Pancreas (tissue), 10 donors: ENCODE results near the gene AKNA. TPM values are rescaled to one million over a fixed set of nuclear protein-coding genes. Genes with fewer than 3 reads are reported as not detected.

Experiments
- ATAC-seq, 4 donors: fragments of 200-7000 bp; cut with Tn5 transposase; one replicate each; pipeline versions ENCODE4 v1.8.0 to v1.9.1; 2020; ENCODE audit warnings: mild to moderate bottlenecking in 4 of 4, moderate library complexity in 4 of 4
- DNase-seq, 6 donors: peaks; one replicate each; pipeline ENCODE4 v3.0.0-alpha.2; 2020
- FAIRE-seq: peaks from 2 replicates; lab custom pipeline; 2012; peaks lifted over from hg19 to GRCh38; lab: Jason Lieb, UNC
- H3K27ac ChIP-seq, 4 donors: fragments of 200-600 bp; sonication (generic); 1 replicate in 3 of 4; 2 replicates in 1 of 4; pipeline versions ENCODE4 v1.5.0 to v1.8.0; 2020
- H3K27me3 ChIP-seq, 4 donors: fragments of 200-600 bp; one replicate each; pipeline ENCODE4 v1.8.0; 2021
- H3K36me3 ChIP-seq, 3 donors: fragments of 200-600 bp; sonication (generic) in 1 of 3; one replicate each; pipeline versions ENCODE4 v1.5.0 to v1.8.0; 2020 to 2021
- H3K4me1 ChIP-seq, 3 donors: fragments of 200-600 bp; one replicate each; pipeline ENCODE4 v1.8.0; 2021
- H3K4me3 ChIP-seq, 4 donors: fragments of 200-600 bp; sonication (generic) in 2 of 4; one replicate each; pipeline versions ENCODE4 v1.5.0 to v1.8.0; 2020 to 2021
- H3K9me3 ChIP-seq, 4 donors: fragments of 200-600 bp; one replicate each; pipeline ENCODE4 v1.8.0; 2021
- WGBS, 2 donors: extraction: QIAGEN DNeasy Blood & Tissue Kit; methylation state at CpG; one replicate each; pipeline ENCODE4 v1.1.7; 2013; 5-methylcytosine and 5-hydroxymethylcytosine counted together
- intact Hi-C, 3 donors: fragments of 100-400 bp; cut with DNase I; formaldehyde crosslinking; loops; one replicate each; pipeline versions ENCODE4 v1.11.1 to v1.14.2; 2022
- polyA plus RNA-seq, 2 donors: library from polyadenylated mRNA; stranded (reverse); fragments of 200-250 nt; gene quantifications; one replicate each; pipeline ENCODE4 v1.2.3, GENCODE V29; 2013
- total RNA-seq, 6 donors: library from RNA; stranded (reverse); fragmentation: NEBNext Ultra II Directional in 4 of 6; extraction: Animal tissue kit (Norgen Biotek cat#: 25700) in 4 of 6; gene quantifications; one replicate each; pipeline versions ENCODE4 v1.2.1 to v1.2.4, GENCODE V29; 2021 to 2023
- TF ChIP-seq, protein P1 (sequence below), 4 donors: fragments of 200-600 bp; sonication (generic) in 3 of 4; IDR thresholded peaks; one replicate each; pipeline versions ENCODE4 v1.5.0 to v1.8.0; 2021; ENCODE audit warnings: antibody characterized with exemption in 4 of 4
- donor health status: healthy with polysubstance abuse.
- donor health status: DM: no; HTN: no; CAD: no; lungs with moderate emphysema.
- donor health status: DM: no; HTN: no; CAD: no.
- donor health status: control.
- donor health status: control.
- donor health status: Bipolar disorder and iron deficiency.
- donor health status: DM: yes; HTN: yes; CAD: no.
- donor health status: DM: no; HTN: no; CAD: no.
- donor health status: DM: no; HTN: no; CAD: no.
- donor health status: DM: yes; HTN: yes; CAD: no.

The AKNA gene
- total and polyA plus RNA-seq, 8 donors = 5.4 to 18.0 (median 10.4) TPM

GRCh38 chr9:114314881-114315722, 72.7 kb downstream of the AKNA start:
- peaks cover 0 to 9% (median 0%) of the 10 kb centered on the region in 3 donors for H3K4me1 ChIP-seq
- FAIRE-seq = no peak
- intact Hi-C loops = no loop called here
- H3K36me3 ChIP-seq = peaks cover 0 to 4% (median 0%) of the 10 kb centered on the region in 3 donors
- no peak overlapping the region for H3K4me3 ChIP-seq
- H3K9me3 ChIP-seq = no peaks in the 10 kb centered on the region
- peak; percentile 17 to 92 (median 84) for ATAC-seq
- TF ChIP-seq, protein P1, sequence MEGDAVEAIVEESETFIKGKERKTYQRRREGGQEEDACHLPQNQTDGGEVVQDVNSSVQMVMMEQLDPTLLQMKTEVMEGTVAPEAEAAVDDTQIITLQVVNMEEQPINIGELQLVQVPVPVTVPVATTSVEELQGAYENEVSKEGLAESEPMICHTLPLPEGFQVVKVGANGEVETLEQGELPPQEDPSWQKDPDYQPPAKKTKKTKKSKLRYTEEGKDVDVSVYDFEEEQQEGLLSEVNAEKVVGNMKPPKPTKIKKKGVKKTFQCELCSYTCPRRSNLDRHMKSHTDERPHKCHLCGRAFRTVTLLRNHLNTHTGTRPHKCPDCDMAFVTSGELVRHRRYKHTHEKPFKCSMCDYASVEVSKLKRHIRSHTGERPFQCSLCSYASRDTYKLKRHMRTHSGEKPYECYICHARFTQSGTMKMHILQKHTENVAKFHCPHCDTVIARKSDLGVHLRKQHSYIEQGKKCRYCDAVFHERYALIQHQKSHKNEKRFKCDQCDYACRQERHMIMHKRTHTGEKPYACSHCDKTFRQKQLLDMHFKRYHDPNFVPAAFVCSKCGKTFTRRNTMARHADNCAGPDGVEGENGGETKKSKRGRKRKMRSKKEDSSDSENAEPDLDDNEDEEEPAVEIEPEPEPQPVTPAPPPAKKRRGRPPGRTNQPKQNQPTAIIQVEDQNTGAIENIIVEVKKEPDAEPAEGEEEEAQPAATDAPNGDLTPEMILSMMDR (IDR thresholded peaks at IDR 0.05) = no peak
- WGBS, 2 donors = 70 to 73% methylated on average over 8 of the region's 8 CpGs
- peak overlapping the region in 2 of 4 donors; percentile 66 to 68 for H3K27ac ChIP-seq
- H3K27me3 ChIP-seq = no peaks in the 10 kb centered on the region
- DNase-seq = peak in 4 of 6 donors; percentile 18 to 71 (median 53)

- DNase-seq = peak in 1 of 6 donors; percentile 9
- peak overlapping the region in 2 of 4 donors; percentile 66 to 68 for H3K27ac ChIP-seq
- H3K27me3 ChIP-seq = no peaks in the 10 kb centered on the region
- no peak overlapping the region for H3K4me3 ChIP-seq
- no peaks in the 10 kb centered on the region for H3K9me3 ChIP-seq
- H3K4me1 ChIP-seq = peaks cover 0 to 9% (median 0%) of the 10 kb centered on the region in 3 donors
- intact Hi-C loops = no loop called here
- no peak for FAIRE-seq
- ATAC-seq = no peak
- peaks cover 0 to 6% (median 0%) of the 10 kb centered on the region in 3 donors for H3K36me3 ChIP-seq
- TF ChIP-seq, protein P1 (IDR thresholded peaks at IDR 0.05) = no peak
- WGBS, 2 donors = 83 to 87% methylated on average over 7 of the region's 7 CpGs
Observed at GRCh38 chr9:114314256-114314867, 73.4 kb downstream of the AKNA start.

- H3K27ac ChIP-seq = no peak overlapping the region
- no peak for FAIRE-seq
- DNase-seq = no peak
- peaks cover 0 to 6% (median 0%) of the 10 kb centered on the region in 3 donors for H3K36me3 ChIP-seq
- H3K9me3 ChIP-seq = no peaks in the 10 kb centered on the region
- intact Hi-C loops = no loop called here
- H3K4me3 ChIP-seq = no peak overlapping the region
- 86 to 89% methylated on average over 8 of the region's 8 CpGs for WGBS, 2 donors
- no peaks in the 10 kb centered on the region for H3K27me3 ChIP-seq
- ATAC-seq = no peak
- TF ChIP-seq, protein P1 (IDR thresholded peaks at IDR 0.05) = no peak
- peaks cover 0 to 9% (median 0%) of the 10 kb centered on the region in 3 donors for H3K4me1 ChIP-seq
Observed at GRCh38 chr9:114313186-114313585, 74.6 kb downstream of the AKNA start.

DNA sequence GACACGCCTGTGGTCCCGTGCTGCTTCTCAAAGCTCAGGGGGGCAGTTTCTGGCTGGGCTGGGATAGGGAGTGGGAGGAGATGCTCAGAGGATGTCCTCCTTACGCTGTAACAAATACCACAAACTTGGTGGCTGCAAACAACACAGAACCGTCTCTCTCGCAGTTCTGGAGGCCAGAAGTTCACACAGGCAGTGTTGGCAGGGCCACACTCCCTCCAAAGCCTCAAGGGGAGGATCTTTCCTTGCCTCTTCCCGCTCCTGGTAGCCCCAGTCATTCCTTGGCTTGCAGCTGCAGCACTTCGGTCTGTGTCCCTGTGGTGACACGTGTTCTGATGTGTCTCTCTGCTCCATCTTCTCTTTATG, 75.3 kb downstream of the AKNA start:
- WGBS, 2 donors = 85 to 86% methylated on average over 8 of the region's 8 CpGs
- Histone ChIP-seq H3K4me3 (no peak overlapping the region), H3K27ac (no peak overlapping the region), H3K4me1 (peaks cover 0 to 9% (median 0%) of the 10 kb centered on the region in 3 donors), H3K9me3 (no peaks in the 10 kb centered on the region), H3K27me3 (no peaks in the 10 kb centered on the region), H3K36me3 (peaks cover 0 to 6% (median 0%) of the 10 kb centered on the region in 3 donors)
- peak in 3 of 6 donors; percentile 1 to 14 (median 9) for DNase-seq
- no peak for FAIRE-seq
- no peak for ATAC-seq
- intact Hi-C loops = no loop called here
- TF ChIP-seq, protein P1 (IDR thresholded peaks at IDR 0.05) = no peak
